A549 (cell line): ENCODE measurements around the gene MINDY4. TPM values are rescaled to one million over a fixed set of nuclear protein-coding genes. Genes with fewer than 3 reads are reported as not detected.

Source experiments
- ATAC-seq, 2 experiments: fragments of 200-7000 bp in 1 of 2; fragments of >200 bp in 1 of 2; cut with Nextera tagmentation in 1 of 2; cut with Tn5 transposase in 1 of 2; 3 replicates each; pipeline versions ENCODE4 v1.8.0 to v1.9.1; 2018 to 2020; ENCODE audit warnings: mild to moderate bottlenecking in 1 of 2, moderate library complexity in 1 of 2
- CTCF ChIA-PET: fragments of 300-600 bp; sonication (Branson Sonifier 250); formaldehyde crosslinking; extraction: SDS; loops from one replicate; lab custom pipeline; 2021; ENCODE audit warnings: antibody characterized with exemption, inconsistent platforms; lab: Yijun Ruan, JAX
- POLR2A ChIA-PET: fragments of 350-600 bp; formaldehyde crosslinking; extraction: SDS; loops from one replicate; lab custom pipeline; 2021; ENCODE audit warnings: antibody characterized with exemption, inconsistent platforms; lab: Yijun Ruan, JAX
- DNase-seq, 2 experiments: peaks; one replicate each; pipeline versions ENCODE4 v3.0.0 to v3.0.0-alpha.2; 2011 to 2016; ENCODE audit warnings: low read depth in 1 of 2, low spot score in 1 of 2
- FAIRE-seq: peaks from 2 replicates; lab custom pipeline; 2011; peaks lifted over from hg19 to GRCh38; lab: Jason Lieb, UNC
- H3K27ac ChIP-seq, 2 experiments: fragments of >200 bp; sonication (Bioruptor Twin); formaldehyde crosslinking; 3 replicates each; pipeline ENCODE4 v1.5.1; 2016 to 2017
- H3K4me1 ChIP-seq: fragments of >200 bp; sonication (Bioruptor Twin); formaldehyde crosslinking; 3 replicates; pipeline ENCODE4 v1.6.1; 2016
- H3K4me2 ChIP-seq: fragments of >200 bp; sonication (Bioruptor Twin); formaldehyde crosslinking; 3 replicates; pipeline ENCODE4 v1.6.1; 2016
- H3K4me3 ChIP-seq: fragments of >200 bp; sonication (Bioruptor Twin); formaldehyde crosslinking; 3 replicates; pipeline ENCODE4 v1.5.1; 2016
- H3K9me3 ChIP-seq: fragments of >200 bp; sonication (Bioruptor Twin); formaldehyde crosslinking; 3 replicates; pipeline ENCODE4 v1.6.1; 2016
- CEBPB ChIP-seq, 2 experiments: fragments of >200 bp in 1 of 2; sonication (Bioruptor Twin) in 1 of 2; formaldehyde crosslinking in 1 of 2; IDR thresholded peaks; 2 replicates each; pipeline ENCODE4 v1.6.1; 2012 to 2016
- CHD2 ChIP-seq: fragments of 150-350 bp; IDR thresholded peaks from 2 replicates; pipeline ENCODE4 v1.6.1; 2014; ENCODE audit warnings: low read length; ENCODE audit not compliant: partially characterized antibody
- CHD4 ChIP-seq: fragments of 200-600 bp; sonication (generic); IDR thresholded peaks from 2 replicates; pipeline ENCODE4 v1.6.1; 2016; ENCODE audit warnings: antibody characterized with exemption, mild to moderate bottlenecking, borderline replicate concordance
- FOSB ChIP-seq: fragments of 250-450 bp; sonication (Bioruptor Pico); IDR thresholded peaks from 2 replicates; pipeline ENCODE4 v1.5.0; 2020; ENCODE audit warnings: mild to moderate bottlenecking, moderate library complexity
- FOXS1 ChIP-seq: fragments of 250-450 bp; sonication (Bioruptor Pico); IDR thresholded peaks from 2 replicates; pipeline ENCODE4 v1.5.0; 2020; ENCODE audit warnings: mild to moderate bottlenecking, moderate library complexity
- MAFK ChIP-seq: fragments of 450-650 bp; IDR thresholded peaks from 2 replicates; pipeline ENCODE4 v1.6.1; 2014; ENCODE audit not compliant: partially characterized antibody
- MYC ChIP-seq: IDR thresholded peaks from 2 replicates; pipeline ENCODE4 v1.6.1; 2012; ENCODE audit warnings: mild to moderate bottlenecking, inconsistent platforms, low read length, improper control_type of control experiment, borderline replicate concordance
- NPAS2 ChIP-seq: fragments of 250-450 bp; sonication (Bioruptor Pico); IDR thresholded peaks from 2 replicates; pipeline ENCODE4 v1.8.0; 2022; ENCODE audit warnings: mild to moderate bottlenecking, moderate library complexity, borderline replicate concordance
- RCOR1 ChIP-seq: fragments of 150-350 bp; IDR thresholded peaks from 2 replicates; pipeline ENCODE4 v1.6.1; 2014; ENCODE audit warnings: antibody characterized with exemption, low read length, low read depth
- RNF2 ChIP-seq: fragments of 200-600 bp; sonication (generic); IDR thresholded peaks from 2 replicates; pipeline ENCODE4 v1.6.1; 2016; ENCODE audit warnings: low read depth, mild to moderate bottlenecking, antibody characterized with exemption, moderate library complexity, borderline replicate concordance
- SMC3 ChIP-seq: fragments of >200 bp; sonication (Bioruptor Twin); formaldehyde crosslinking; IDR thresholded peaks from 3 replicates; pipeline ENCODE4 v1.6.1; 2018; ENCODE audit warnings: inconsistent platforms
- ZFP36 ChIP-seq: fragments of 450-650 bp; IDR thresholded peaks from 2 replicates; pipeline ENCODE4 v1.6.1; 2014; ENCODE audit warnings: borderline replicate concordance; ENCODE audit not compliant: partially characterized antibody
- WGBS: methylation state at CpG from one replicate; pipeline ENCODE4 v1.1.6; 2017; ENCODE audit errors: missing lambda C conversion rate; 5-methylcytosine and 5-hydroxymethylcytosine counted together
- polyA plus RNA-seq, 4 experiments: library from polyadenylated mRNA; depleted of rRNA in 3 of 4; stranded (reverse); fragments of >200 nt; fragmentation: RNase III in 1 of 4; extraction: RNeasy Plus Mini Kit Qiagen cat#74134 plus additional on column Dnase treatment in 1 of 4; gene quantifications; 2 replicates in 3 of 4; 3 replicates in 1 of 4; pipeline ENCODE4 v1.2.3, GENCODE V29; 2011 to 2017
- TF ChIP-seq, protein P1 (sequence below): fragments of 450-650 bp; IDR thresholded peaks from 2 replicates; pipeline ENCODE4 v1.6.1; 2014; ENCODE audit warnings: antibody characterized with exemption
- TF ChIP-seq, protein P2 (sequence below): fragments of >200 bp; sonication (Bioruptor Twin); formaldehyde crosslinking; IDR thresholded peaks from 2 replicates; pipeline ENCODE4 v1.6.1; 2016
- TF ChIP-seq, protein P3 (sequence below): IDR thresholded peaks from 2 replicates; pipeline ENCODE4 v1.6.1; 2012; ENCODE audit warnings: low read depth, borderline replicate concordance
- TF ChIP-seq, protein P4 (sequence below): fragments of >200 bp; sonication (Bioruptor Twin); formaldehyde crosslinking; IDR thresholded peaks from 3 replicates; pipeline ENCODE4 v1.5.1; 2016
- TF ChIP-seq, protein P5 (sequence below): fragments of >200 bp; sonication (Bioruptor Twin); formaldehyde crosslinking; IDR thresholded peaks from 3 replicates; pipeline ENCODE4 v1.6.1; 2016
- TF ChIP-seq, protein P6 (sequence below): fragments of 200-600 bp; sonication (generic); IDR thresholded peaks from 2 replicates; pipeline ENCODE4 v1.6.1; 2016; ENCODE audit warnings: antibody characterized with exemption, mild to moderate bottlenecking, moderate library complexity

Gene MINDY4
- polyA plus RNA-seq, 2 of the 4 experiments (the other 2 are of a cell fraction) = 1.8 to 3.6 TPM

DNA sequence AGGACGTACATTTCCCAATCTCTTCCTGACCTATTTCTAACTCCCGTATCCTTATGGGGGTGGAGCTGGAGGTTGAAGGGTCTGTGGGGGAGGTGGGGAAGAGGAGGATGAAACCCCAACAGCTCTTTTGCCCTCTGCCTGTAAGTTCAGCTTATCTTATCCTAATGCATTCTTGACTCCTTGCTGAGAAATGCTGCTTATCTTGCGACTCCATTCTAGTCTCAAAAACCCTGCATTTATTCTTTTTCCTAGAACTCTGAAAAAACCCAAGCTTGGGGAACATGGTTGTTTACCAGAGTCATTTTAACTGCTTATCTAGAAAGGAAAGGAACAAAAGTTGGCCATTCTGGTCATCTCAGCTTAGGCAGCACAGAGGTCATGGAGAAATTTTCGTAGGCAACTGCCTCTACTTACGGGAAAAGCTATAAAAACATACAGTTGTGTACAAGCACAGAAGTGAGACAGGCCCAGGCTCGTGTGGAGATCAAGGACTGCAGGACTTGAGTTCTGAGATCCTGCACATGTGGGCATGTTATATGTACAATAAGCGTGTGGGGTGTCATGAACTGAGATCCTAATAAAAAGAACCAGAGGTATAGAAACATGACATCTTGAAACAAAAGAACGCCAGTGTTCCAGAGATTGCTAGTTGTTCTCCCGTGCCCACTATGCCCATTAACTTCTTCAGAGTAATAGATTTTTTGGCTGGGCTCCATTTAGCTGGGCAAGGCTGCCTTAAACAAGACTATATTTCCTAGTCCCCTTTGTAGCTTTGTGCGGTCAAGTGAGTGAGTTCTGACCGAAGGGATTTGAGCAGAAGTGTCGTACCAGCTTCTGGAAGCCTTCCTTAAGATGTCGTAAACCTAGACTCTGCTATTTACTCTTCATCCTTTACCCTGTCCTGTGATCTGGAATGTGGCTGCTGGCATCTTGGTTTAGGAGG lies 9.7 kb upstream of the MINDY4 start:
- no peak overlapping the region for H3K27ac ChIP-seq
- ChIA-PET POLR2A (no interaction called here), CTCF (interaction anchor here (0.5 to 2.4 kb wide), 2 partner anchors 21 to 134 kb away, joined by 5 to 15 read pairs; no protein-coding TSS in a partner anchor)
- no peak for FAIRE-seq
- DNase-seq = no peak
- H3K4me3 ChIP-seq = no peak overlapping the region
- no peaks in the 10 kb centered on the region for H3K4me1 ChIP-seq
- H3K9me3 ChIP-seq = no peaks in the 10 kb centered on the region
- 58% methylated on average over 13 of the region's 13 CpGs for WGBS
- no peak for ATAC-seq
- TF ChIP-seq FOSB (CRISPR knock-in tag) (no peak), MAFK (no peak), NPAS2 (CRISPR knock-in tag) (no peak)
- TF ChIP-seq, protein P1, sequence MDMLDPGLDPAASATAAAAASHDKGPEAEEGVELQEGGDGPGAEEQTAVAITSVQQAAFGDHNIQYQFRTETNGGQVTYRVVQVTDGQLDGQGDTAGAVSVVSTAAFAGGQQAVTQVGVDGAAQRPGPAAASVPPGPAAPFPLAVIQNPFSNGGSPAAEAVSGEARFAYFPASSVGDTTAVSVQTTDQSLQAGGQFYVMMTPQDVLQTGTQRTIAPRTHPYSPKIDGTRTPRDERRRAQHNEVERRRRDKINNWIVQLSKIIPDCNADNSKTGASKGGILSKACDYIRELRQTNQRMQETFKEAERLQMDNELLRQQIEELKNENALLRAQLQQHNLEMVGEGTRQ = no peak
- TF ChIP-seq, protein P2, sequence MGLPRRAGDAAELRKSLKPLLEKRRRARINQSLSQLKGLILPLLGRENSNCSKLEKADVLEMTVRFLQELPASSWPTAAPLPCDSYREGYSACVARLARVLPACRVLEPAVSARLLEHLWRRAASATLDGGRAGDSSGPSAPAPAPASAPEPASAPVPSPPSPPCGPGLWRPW = no peak
- TF ChIP-seq, all 56 proteins: peak for 0
- no peak overlapping the region for H3K4me2 ChIP-seq

DNA sequence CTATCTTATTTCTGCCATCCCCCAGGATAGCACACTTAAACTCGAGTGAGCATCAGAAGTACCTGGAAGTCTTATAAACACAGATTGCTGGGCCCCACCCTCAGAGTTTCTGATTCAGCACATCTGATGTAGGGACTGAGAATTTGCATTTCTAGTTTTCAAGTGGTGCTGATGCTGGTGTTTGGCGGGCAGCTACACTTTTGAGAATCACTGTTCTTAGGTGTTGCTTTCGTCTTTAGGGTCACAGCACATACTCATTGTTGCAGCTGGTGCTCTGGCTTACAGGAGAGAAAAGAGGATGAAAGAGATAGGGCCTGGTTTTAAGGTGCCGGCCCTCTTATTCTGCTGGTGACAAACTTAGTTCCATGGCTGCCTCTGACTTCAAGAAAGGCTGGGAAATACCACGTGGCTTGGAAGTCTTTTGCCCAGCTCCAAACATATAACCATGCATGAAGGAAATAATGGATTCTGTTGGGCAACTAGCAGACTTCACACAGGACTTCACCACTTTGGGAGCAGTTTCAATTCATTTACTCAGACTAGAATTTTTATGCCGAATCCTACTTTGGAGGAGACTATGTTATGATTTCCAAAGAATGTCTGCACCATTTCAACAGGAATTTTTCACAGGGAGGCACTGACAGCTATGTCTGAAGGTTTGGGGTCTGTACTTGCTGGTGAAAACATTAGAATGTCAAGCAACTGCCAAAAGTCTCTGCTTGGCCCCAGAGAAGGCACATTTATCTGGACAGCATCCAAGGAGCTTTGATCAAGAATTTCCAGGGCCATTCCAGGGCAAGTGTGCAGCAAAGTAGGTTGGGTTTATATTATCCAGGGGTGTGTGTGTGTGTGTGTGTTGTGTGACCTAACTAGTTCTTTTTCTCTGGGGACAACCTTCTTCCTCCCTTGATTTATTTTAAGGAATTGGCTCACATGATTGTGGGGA lies 6.9 kb upstream of the MINDY4 start:
- DNase-seq (no peak), FAIRE-seq (no peak), ATAC-seq (no peak)
- TF ChIP-seq CHD4 (no peak), CHD2 (no peak), RNF2 (no peak), SMC3 (no peak), ZFP36 (no peak), CEBPB (IDR thresholded peaks at IDR 0.05) (no peak), MAFK (no peak), FOXS1 (CRISPR knock-in tag) (no peak), RCOR1 (no peak), MYC (no peak)
- TF ChIP-seq, protein P3, sequence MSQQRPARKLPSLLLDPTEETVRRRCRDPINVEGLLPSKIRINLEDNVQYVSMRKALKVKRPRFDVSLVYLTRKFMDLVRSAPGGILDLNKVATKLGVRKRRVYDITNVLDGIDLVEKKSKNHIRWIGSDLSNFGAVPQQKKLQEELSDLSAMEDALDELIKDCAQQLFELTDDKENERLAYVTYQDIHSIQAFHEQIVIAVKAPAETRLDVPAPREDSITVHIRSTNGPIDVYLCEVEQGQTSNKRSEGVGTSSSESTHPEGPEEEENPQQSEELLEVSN = no peak
- TF ChIP-seq, protein P4, sequence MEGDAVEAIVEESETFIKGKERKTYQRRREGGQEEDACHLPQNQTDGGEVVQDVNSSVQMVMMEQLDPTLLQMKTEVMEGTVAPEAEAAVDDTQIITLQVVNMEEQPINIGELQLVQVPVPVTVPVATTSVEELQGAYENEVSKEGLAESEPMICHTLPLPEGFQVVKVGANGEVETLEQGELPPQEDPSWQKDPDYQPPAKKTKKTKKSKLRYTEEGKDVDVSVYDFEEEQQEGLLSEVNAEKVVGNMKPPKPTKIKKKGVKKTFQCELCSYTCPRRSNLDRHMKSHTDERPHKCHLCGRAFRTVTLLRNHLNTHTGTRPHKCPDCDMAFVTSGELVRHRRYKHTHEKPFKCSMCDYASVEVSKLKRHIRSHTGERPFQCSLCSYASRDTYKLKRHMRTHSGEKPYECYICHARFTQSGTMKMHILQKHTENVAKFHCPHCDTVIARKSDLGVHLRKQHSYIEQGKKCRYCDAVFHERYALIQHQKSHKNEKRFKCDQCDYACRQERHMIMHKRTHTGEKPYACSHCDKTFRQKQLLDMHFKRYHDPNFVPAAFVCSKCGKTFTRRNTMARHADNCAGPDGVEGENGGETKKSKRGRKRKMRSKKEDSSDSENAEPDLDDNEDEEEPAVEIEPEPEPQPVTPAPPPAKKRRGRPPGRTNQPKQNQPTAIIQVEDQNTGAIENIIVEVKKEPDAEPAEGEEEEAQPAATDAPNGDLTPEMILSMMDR = no peak
- TF ChIP-seq, protein P5, sequence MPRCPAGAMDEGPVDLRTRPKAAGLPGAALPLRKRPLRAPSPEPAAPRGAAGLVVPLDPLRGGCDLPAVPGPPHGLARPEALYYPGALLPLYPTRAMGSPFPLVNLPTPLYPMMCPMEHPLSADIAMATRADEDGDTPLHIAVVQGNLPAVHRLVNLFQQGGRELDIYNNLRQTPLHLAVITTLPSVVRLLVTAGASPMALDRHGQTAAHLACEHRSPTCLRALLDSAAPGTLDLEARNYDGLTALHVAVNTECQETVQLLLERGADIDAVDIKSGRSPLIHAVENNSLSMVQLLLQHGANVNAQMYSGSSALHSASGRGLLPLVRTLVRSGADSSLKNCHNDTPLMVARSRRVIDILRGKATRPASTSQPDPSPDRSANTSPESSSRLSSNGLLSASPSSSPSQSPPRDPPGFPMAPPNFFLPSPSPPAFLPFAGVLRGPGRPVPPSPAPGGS = no peak
- TF ChIP-seq, protein P6, sequence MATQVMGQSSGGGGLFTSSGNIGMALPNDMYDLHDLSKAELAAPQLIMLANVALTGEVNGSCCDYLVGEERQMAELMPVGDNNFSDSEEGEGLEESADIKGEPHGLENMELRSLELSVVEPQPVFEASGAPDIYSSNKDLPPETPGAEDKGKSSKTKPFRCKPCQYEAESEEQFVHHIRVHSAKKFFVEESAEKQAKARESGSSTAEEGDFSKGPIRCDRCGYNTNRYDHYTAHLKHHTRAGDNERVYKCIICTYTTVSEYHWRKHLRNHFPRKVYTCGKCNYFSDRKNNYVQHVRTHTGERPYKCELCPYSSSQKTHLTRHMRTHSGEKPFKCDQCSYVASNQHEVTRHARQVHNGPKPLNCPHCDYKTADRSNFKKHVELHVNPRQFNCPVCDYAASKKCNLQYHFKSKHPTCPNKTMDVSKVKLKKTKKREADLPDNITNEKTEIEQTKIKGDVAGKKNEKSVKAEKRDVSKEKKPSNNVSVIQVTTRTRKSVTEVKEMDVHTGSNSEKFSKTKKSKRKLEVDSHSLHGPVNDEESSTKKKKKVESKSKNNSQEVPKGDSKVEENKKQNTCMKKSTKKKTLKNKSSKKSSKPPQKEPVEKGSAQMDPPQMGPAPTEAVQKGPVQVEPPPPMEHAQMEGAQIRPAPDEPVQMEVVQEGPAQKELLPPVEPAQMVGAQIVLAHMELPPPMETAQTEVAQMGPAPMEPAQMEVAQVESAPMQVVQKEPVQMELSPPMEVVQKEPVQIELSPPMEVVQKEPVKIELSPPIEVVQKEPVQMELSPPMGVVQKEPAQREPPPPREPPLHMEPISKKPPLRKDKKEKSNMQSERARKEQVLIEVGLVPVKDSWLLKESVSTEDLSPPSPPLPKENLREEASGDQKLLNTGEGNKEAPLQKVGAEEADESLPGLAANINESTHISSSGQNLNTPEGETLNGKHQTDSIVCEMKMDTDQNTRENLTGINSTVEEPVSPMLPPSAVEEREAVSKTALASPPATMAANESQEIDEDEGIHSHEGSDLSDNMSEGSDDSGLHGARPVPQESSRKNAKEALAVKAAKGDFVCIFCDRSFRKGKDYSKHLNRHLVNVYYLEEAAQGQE = no peak
- H3K4me1 ChIP-seq = no peaks in the 10 kb centered on the region
- POLR2A ChIA-PET = no interaction called here
- no peaks in the 10 kb centered on the region for H3K9me3 ChIP-seq
- no peak overlapping the region for H3K4me2 ChIP-seq
- CTCF ChIA-PET = interaction anchor here (0.6 to 1.7 kb wide), 4 partner anchors 9 to 717 kb away, joined by 3 to 4 read pairs (median 3); no protein-coding TSS in a partner anchor
- 44% methylated on average over 6 of the region's 6 CpGs for WGBS
- no peak overlapping the region for H3K27ac ChIP-seq
- H3K4me3 ChIP-seq = no peak overlapping the region
